OCI-LY1 (cell line): Measurements from ENCODE around the gene MTAP.

Source experiments
- CTCF ChIP-seq: fragments of 200-600 bp; sonication (generic), shearing (Covaris generic); IDR thresholded peaks from 2 replicates; pipeline ENCODE4 v1.5.1; 2017; ENCODE audit warnings: mild to moderate bottlenecking, antibody characterized with exemption, low read length, moderate library complexity, mixed read lengths
- EZH2 ChIP-seq: fragments of 200-600 bp; sonication (generic), shearing (Covaris generic); IDR thresholded peaks from 2 replicates; pipeline ENCODE4 v1.8.0; 2017; ENCODE audit warnings: borderline replicate concordance, mixed run types, mild to moderate bottlenecking, antibody characterized with exemption, low read length, moderate library complexity, mixed read lengths

DNA sequence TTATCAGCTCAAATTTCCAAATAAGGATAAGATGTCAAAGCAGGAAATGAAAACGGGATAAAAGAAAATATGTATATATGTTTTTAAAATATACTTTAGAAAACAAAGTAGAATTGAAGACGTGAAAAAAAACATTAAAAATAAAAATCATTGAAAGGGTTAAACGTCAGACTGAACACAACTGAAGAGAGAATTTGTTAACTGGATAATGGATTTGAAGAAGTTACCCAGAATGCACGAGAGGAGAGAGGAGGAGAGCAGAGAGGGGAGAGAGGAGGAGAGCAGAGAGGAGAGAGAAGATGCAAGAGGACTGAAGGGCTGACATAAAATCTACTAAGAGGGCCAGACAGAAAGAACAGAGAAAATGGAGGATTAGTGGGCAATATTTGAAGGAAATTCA is 103.8 kb downstream of the MTAP start:
- TF ChIP-seq CTCF (no peak), EZH2 (no peak)
